Large intestine (tissue), 3 donors: ENCODE data around the gene KLF11. TPM values are rescaled to one million over a fixed set of nuclear protein-coding genes. Genes with fewer than 3 reads are reported as not detected.
"Not testable (repeated sequence)": the region's sequence is repeated elsewhere in the genome, so short reads cannot be mapped to it uniquely, and the experiment has no call there.

ENCODE experiments used
- DNase-seq, 2 donors: peaks; one replicate each; pipeline versions ENCODE4 v3.0.0 to v3.0.0-alpha.2; 2013
- H3K27ac ChIP-seq: one replicate; pipeline ENCODE4 v1.5.1; 2013; ENCODE audit warnings: low read length
- H3K27me3 ChIP-seq: 2 replicates; pipeline ENCODE4 v1.6.1; 2013; ENCODE audit warnings: low read length; ENCODE audit not compliant: control insufficient read depth, insufficient read depth
- H3K36me3 ChIP-seq: 2 replicates; pipeline ENCODE4 v1.6.1; 2013; ENCODE audit warnings: low read length; ENCODE audit not compliant: control insufficient read depth, insufficient read depth
- H3K4me1 ChIP-seq: one replicate; pipeline ENCODE4 v1.6.1; 2013; ENCODE audit warnings: low read length; ENCODE audit not compliant: control insufficient read depth, insufficient read depth
- H3K4me3 ChIP-seq: one replicate; pipeline ENCODE4 v1.5.1; 2013; ENCODE audit warnings: low read length
- H3K9me3 ChIP-seq: one replicate; pipeline ENCODE4 v1.6.1; 2013; ENCODE audit warnings: mild to moderate bottlenecking, low read depth, low read length, moderate library complexity; ENCODE audit not compliant: control insufficient read depth
- WGBS: methylation state at CpG from one replicate; pipeline ENCODE4 v1.1.5; 2013; ENCODE audit warnings: low lambda C conversion rate; ENCODE audit not compliant: insufficient coverage; 5-methylcytosine and 5-hydroxymethylcytosine counted together
- polyA plus RNA-seq: library from polyadenylated mRNA; unstranded; fragments of 120-200 nt; gene quantifications from one replicate; pipeline ENCODE4 v1.2.1, GENCODE V29; 2013

KLF11 gene
- polyA plus RNA-seq, 1 donor: 10.6 TPM

DNA sequence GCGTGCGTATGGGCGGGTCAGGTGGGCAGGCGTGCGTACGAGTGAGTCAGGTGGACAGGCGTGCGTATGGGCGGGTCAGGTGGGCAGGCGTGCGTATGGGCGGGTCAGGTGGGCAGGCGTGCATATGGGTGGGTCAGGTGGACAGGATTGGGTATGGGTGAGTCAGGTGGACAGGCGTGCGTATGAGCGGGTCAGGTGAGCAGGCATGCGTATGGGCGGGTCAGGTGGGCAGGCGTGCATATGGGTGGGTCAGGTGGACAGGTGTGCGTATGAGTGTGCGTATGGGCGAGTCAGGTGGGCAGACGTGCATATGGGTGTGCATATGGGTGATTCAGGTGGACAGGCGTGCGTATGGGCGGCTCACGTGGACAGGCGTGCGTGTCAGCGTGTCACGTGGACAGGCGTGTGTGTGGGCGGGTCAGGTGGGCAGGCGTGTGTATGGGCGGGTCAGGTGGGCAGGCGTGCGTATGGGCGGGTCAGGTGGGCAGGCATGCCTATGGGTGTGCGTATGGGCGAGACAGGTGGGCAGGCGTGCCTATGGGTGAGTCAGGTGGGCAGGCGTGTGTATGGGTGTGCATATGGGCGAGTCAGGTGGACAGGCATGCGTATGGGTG lies 27.9 kb upstream of the KLF11 start:
- H3K27me3 ChIP-seq, DNase-seq, H3K4me1 ChIP-seq, H3K36me3 ChIP-seq, H3K27ac ChIP-seq, H3K4me3 ChIP-seq: not testable (repeated sequence)
- H3K9me3 ChIP-seq: peaks cover 20% of the 10 kb centered on the region
- WGBS: no CpG with 5 or more reads among the region's 44 CpGs

DNA sequence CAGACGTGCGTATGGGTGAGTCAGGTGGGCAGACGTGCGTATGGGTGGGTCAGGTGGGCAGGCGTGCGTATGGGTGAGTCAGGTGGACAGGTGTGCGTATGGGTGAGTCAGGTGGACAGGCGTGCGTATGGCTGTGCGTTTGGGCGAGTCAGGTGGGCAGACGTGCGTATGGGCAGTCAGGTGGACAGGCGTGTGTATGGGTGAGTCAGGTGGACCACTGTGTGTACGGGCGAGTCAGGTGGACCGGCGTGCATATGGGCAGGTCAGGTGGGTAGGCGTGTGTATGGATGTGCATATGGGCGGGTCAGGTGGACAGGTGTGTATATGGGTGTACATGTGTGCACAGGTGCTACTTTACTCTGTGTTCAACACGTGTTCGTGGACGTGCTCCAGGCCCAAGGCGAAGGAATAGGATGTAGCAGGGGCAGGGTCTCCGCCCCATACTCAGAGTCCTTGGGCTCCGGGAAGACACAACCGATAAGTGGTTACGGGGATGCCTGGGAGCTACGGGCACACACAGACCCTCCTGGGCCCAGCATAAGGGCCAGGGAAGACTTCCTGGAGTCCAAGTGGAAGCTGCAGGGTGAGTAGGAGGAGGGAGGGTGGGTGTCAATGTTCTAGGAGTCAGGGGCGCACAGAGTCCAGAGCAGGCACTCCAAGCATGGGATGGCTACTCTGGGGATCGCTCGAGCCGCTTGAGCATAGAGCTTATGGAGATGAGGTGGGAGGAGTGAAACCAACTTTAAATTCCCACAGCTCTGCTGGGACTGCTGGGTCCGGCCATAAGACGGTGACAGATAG lies 27.1 kb upstream of the KLF11 start:
- no peak overlapping the region for H3K4me3 ChIP-seq
- no peak for DNase-seq
- 95% methylated on average over 4 of the region's 35 CpGs for WGBS
- no peaks in the 10 kb centered on the region for H3K36me3 ChIP-seq
- H3K27ac ChIP-seq: no peak overlapping the region
- peaks cover 4% of the 10 kb centered on the region for H3K27me3 ChIP-seq
- H3K4me1 ChIP-seq: no peaks in the 10 kb centered on the region
- peaks cover 19% of the 10 kb centered on the region for H3K9me3 ChIP-seq

- no peak overlapping the region for H3K4me3 ChIP-seq
- peaks cover 1% of the 10 kb centered on the region for H3K4me1 ChIP-seq
- H3K27ac ChIP-seq: no peak overlapping the region
- 100% methylated on average over 1 of the region's 8 CpGs for WGBS
- H3K9me3 ChIP-seq: peaks cover 13% of the 10 kb centered on the region
- peaks cover 4% of the 10 kb centered on the region for H3K27me3 ChIP-seq
- no peak for DNase-seq
- no peaks in the 10 kb centered on the region for H3K36me3 ChIP-seq
Measured at GRCh38 chr2:10016802-10017258, 26.5 kb upstream of the KLF11 start.

DNA sequence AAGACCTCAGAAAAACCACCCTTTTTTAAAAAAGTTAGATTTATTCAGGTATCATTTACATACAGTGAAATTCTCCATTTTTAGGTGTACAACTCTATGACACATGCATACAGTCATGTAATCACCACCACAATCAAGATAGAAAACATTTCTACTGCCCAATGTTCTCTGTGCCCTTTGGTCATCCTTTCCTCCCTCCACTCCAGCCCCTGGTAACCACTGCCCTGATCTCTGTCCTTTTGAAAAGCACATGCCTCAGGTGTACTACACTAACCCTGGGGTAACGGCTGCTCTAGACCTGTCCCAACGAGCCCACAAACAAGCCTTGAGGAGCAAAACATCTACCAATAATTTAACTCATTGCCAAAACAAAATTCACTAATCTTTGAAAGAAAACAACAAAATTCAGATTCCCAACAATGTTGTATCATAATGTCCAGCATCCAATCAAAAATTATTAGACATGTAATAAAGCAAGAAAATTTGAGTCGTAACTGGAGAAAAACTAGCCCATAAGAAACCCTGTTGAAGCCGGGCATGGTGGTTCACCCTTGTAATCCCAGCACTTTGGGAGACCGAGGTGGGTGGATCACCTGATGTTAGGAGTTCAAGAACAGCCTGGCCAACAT lies 25.9 kb upstream of the KLF11 start:
- peaks cover 7% of the 10 kb centered on the region for H3K4me1 ChIP-seq
- WGBS: no CpG with 5 or more reads among the region's 5 CpGs
- DNase-seq: no peak
- H3K36me3 ChIP-seq: no peaks in the 10 kb centered on the region
- no peak overlapping the region for H3K27ac ChIP-seq
- H3K27me3 ChIP-seq: peaks cover 4% of the 10 kb centered on the region
- H3K4me3 ChIP-seq: no peak overlapping the region
- peaks cover 11% of the 10 kb centered on the region for H3K9me3 ChIP-seq

- Histone ChIP-seq H3K4me1 (peaks cover 18% of the 10 kb centered on the region), H3K4me3 (no peak overlapping the region), H3K27me3 (peaks cover 4% of the 10 kb centered on the region), H3K27ac (no peak overlapping the region), H3K36me3 (no peaks in the 10 kb centered on the region), H3K9me3 (peaks cover 7% of the 10 kb centered on the region)
- no peak for DNase-seq
- 100% methylated on average over 2 of the region's 8 CpGs for WGBS
Measured at GRCh38 chr2:10019174-10019573, 24.2 kb upstream of the KLF11 start.

- H3K4me3 ChIP-seq: no peak overlapping the region
- peaks cover 18% of the 10 kb centered on the region for H3K4me1 ChIP-seq
- H3K27me3 ChIP-seq: peaks cover 4% of the 10 kb centered on the region
- peaks cover under 1% of the 10 kb centered on the region for H3K9me3 ChIP-seq
- no peak for DNase-seq
- no peak overlapping the region for H3K27ac ChIP-seq
- H3K36me3 ChIP-seq: no peaks in the 10 kb centered on the region
- no CpG with 5 or more reads among the region's 27 CpGs for WGBS
Measured at GRCh38 chr2:10019602-10020400, 23.5 kb upstream of the KLF11 start.

DNA sequence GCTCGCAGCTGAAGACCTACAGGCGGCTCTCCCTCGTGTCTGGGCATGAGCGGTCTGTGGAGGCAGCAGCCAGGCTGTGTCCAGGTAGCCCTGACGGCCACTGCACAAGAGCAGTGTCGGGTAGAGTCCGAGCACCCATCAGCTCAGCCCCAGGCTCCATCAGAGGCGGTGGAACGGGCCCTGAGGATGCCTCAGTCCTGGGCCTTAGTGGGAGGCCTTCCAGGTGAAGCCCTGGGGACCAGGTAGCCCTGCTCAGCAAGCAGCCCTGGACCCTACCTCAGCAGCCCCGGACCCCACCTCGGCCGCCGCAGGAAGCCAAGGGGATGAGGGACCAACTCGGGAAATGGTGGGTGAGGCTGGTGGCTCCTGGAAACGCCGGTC lies 21.3 kb upstream of the KLF11 start:
- no peaks in the 10 kb centered on the region for H3K27me3 ChIP-seq
- H3K9me3 ChIP-seq: no peaks in the 10 kb centered on the region
- no peak overlapping the region for H3K4me3 ChIP-seq
- peaks cover 18% of the 10 kb centered on the region for H3K4me1 ChIP-seq
- WGBS: no CpG with 5 or more reads among the region's 16 CpGs
- peak overlapping the region; percentile 72 for H3K27ac ChIP-seq
- H3K36me3 ChIP-seq: no peaks in the 10 kb centered on the region
- DNase-seq: no peak

DNA sequence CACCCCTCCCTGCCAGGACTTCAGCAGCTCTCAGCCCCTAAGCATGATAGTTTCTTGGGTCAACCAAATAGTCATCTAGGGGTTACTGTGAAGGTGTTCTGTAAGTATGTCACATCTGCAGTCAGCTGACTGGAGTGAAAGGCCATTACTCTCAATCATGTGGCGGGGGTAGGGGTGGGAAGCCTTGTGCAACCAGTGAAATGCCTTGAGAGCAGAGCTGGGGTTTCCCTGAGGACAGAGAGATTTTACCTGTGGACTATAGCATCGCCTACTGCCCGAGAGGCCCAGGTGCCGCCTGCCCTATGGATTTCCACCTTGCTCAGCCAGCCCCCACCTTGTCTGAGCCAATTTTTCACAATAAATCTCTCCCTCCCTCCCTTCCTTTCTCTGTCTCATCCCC lies 20.9 kb upstream of the KLF11 start:
- Histone ChIP-seq H3K27ac (peak overlapping the region; percentile 72), H3K36me3 (no peaks in the 10 kb centered on the region), H3K4me3 (no peak overlapping the region), H3K9me3 (no peaks in the 10 kb centered on the region), H3K4me1 (peaks cover 18% of the 10 kb centered on the region), H3K27me3 (no peaks in the 10 kb centered on the region)
- peak; percentile 87 to 91 for DNase-seq
- no CpG with 5 or more reads among the region's 4 CpGs for WGBS

GRCh38 chr2:10022966-10023662 lies 20.2 kb upstream of the KLF11 start:
- Histone ChIP-seq H3K4me3 (no peak overlapping the region), H3K4me1 (peaks cover 18% of the 10 kb centered on the region), H3K27me3 (no peaks in the 10 kb centered on the region), H3K9me3 (no peaks in the 10 kb centered on the region), H3K36me3 (no peaks in the 10 kb centered on the region), H3K27ac (peak overlapping the region; percentile 72)
- DNase-seq: peak; percentile 68 to 88
- WGBS: no CpG with 5 or more reads among the region's 10 CpGs
